GM12878 (cell line): Measurements from ENCODE around the gene CNRIP1. TPM values are rescaled to one million over a fixed set of nuclear protein-coding genes. Genes with fewer than 3 reads are reported as not detected.
A peak's percentile ranks its signal among the peaks of the same experiment; 100 is the strongest.

ENCODE experiments used
- BACH1 ChIP-seq: fragments of 450-650 bp; IDR thresholded peaks from 2 replicates; pipeline ENCODE4 v1.6.1; 2017; ENCODE audit warnings: mild to moderate bottlenecking, borderline replicate concordance
- IRF4 ChIP-seq: IDR thresholded peaks from 2 replicates; pipeline ENCODE4 v1.6.1; 2011; ENCODE audit warnings: low read depth, low read length
- JUNB ChIP-seq: IDR thresholded peaks from 2 replicates; pipeline ENCODE4 v1.6.1; 2016; ENCODE audit warnings: antibody characterized with exemption, mild to moderate bottlenecking
- NBN ChIP-seq: fragments of 450-650 bp; IDR thresholded peaks from 2 replicates; pipeline ENCODE4 v1.6.1; 2016
- POLR2AphosphoS2 ChIP-seq: IDR thresholded peaks from 2 replicates; pipeline ENCODE4 v1.6.1; 2011; ENCODE audit warnings: low read depth, mild to moderate bottlenecking, low read length, improper control_type of control experiment, moderate library complexity
- TCF7 ChIP-seq: IDR thresholded peaks from 2 replicates; pipeline ENCODE4 v1.6.1; 2014; ENCODE audit warnings: antibody characterized with exemption, borderline replicate concordance
- ZSCAN29 ChIP-seq: fragments of 450-650 bp; IDR thresholded peaks from 2 replicates; pipeline ENCODE4 v1.6.1; 2017; ENCODE audit warnings: mild to moderate bottlenecking, moderate library complexity
- polyA plus RNA-seq, 11 experiments: library from polyadenylated mRNA; depleted of rRNA in 4 of 11; unstranded in 6 of 11; stranded (reverse) in 5 of 11; fragments of >200 nt; fragmentation: Nextera tagmentation in 4 of 11; fragmentation: Illumina TruSeq in 1 of 11; extraction: Ambion mirVana in 4 of 11; extraction: Trizol in 1 of 11; gene quantifications; 1 replicate in 1 of 11; 2 replicates in 10 of 11; pipeline versions ENCODE4 v1.2.1 to v1.2.3, GENCODE V29; 2011 to 2016; ENCODE audit warnings: inconsistent platforms in 2 of 11, missing spikeins in 2 of 11, low read depth in 1 of 11
- total RNA-seq, 4 experiments: library from RNA; depleted of rRNA in 3 of 4; stranded (reverse); fragments of >200 nt in 3 of 4; fragmentation: Illumina TruSeq in 1 of 4; extraction: Trizol in 1 of 4; gene quantifications; 2 replicates each; pipeline versions ENCODE4 v1.2.1 to v1.2.3, GENCODE V29; 2013 to 2021
- TF ChIP-seq, protein P1 (sequence below): IDR thresholded peaks from 2 replicates; pipeline ENCODE4 v1.6.1; 2012; ENCODE audit warnings: improper control_type of control experiment, low read depth, low read length; ENCODE audit not compliant: insufficient replicate concordance
- TF ChIP-seq, protein P2 (sequence below): IDR thresholded peaks from 2 replicates; pipeline ENCODE4 v1.6.1; 2012; ENCODE audit warnings: low read depth, low read length, improper control_type of control experiment
- TF ChIP-seq, protein P3 (sequence below): fragments of 450-650 bp; formaldehyde crosslinking; IDR thresholded peaks from 2 replicates; pipeline ENCODE4 v1.5.0; 2022; ENCODE audit warnings: mild to moderate bottlenecking, missing genetic modification characterization

Gene CNRIP1
- total and polyA plus RNA-seq, 10 of the 15 experiments (the other 5 are each of a cell fraction or from before 2014, with no cell fraction given), result not detected

DNA sequence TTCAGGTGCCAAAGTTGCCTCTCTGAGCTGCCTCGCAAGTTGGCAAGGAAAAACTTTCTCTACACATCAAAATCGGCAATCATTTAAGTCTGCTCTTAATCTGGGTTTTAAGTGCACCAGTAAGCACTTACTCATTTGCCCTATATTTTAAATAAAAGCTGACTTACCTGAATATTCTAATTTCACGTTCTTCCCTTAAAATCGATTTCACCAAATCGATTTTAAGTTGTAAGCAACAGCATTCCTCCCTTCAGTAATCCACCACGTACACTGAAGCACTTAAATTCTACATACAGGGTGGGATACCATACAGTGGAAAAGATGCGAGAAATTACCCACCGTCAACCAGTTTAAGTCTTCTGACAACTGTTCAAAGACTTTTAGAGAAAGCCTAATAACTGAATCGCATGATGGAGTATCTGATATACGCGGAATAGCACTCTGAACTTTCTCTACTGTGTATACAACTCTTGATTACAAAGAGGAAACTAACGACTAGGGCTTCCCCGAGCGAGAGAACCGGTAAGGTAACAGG, 69.0 kb downstream of the CNRIP1 start (continued):
- TF ChIP-seq, protein P1, sequence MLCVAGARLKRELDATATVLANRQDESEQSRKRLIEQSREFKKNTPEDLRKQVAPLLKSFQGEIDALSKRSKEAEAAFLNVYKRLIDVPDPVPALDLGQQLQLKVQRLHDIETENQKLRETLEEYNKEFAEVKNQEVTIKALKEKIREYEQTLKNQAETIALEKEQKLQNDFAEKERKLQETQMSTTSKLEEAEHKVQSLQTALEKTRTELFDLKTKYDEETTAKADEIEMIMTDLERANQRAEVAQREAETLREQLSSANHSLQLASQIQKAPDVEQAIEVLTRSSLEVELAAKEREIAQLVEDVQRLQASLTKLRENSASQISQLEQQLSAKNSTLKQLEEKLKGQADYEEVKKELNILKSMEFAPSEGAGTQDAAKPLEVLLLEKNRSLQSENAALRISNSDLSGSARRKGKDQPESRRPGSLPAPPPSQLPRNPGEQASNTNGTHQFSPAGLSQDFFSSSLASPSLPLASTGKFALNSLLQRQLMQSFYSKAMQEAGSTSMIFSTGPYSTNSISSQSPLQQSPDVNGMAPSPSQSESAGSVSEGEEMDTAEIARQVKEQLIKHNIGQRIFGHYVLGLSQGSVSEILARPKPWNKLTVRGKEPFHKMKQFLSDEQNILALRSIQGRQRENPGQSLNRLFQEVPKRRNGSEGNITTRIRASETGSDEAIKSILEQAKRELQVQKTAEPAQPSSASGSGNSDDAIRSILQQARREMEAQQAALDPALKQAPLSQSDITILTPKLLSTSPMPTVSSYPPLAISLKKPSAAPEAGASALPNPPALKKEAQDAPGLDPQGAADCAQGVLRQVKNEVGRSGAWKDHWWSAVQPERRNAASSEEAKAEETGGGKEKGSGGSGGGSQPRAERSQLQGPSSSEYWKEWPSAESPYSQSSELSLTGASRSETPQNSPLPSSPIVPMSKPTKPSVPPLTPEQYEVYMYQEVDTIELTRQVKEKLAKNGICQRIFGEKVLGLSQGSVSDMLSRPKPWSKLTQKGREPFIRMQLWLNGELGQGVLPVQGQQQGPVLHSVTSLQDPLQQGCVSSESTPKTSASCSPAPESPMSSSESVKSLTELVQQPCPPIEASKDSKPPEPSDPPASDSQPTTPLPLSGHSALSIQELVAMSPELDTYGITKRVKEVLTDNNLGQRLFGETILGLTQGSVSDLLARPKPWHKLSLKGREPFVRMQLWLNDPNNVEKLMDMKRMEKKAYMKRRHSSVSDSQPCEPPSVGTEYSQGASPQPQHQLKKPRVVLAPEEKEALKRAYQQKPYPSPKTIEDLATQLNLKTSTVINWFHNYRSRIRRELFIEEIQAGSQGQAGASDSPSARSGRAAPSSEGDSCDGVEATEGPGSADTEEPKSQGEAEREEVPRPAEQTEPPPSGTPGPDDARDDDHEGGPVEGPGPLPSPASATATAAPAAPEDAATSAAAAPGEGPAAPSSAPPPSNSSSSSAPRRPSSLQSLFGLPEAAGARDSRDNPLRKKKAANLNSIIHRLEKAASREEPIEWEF, result no peak
- TF ChIP-seq TCF7 (0 out of 2 replicates have a peak, but pooled peaks have one; percentile 10), IRF4 (no peak), JUNB (no peak), ZSCAN29 (0 out of 2 replicates have a peak, but pooled peaks have one; percentile 19), BACH1 (peak; percentile 48; the same call in 1 of the 2 replicates), POLR2AphosphoS2 (no peak), NBN (no peak)
- TF ChIP-seq, protein P2, sequence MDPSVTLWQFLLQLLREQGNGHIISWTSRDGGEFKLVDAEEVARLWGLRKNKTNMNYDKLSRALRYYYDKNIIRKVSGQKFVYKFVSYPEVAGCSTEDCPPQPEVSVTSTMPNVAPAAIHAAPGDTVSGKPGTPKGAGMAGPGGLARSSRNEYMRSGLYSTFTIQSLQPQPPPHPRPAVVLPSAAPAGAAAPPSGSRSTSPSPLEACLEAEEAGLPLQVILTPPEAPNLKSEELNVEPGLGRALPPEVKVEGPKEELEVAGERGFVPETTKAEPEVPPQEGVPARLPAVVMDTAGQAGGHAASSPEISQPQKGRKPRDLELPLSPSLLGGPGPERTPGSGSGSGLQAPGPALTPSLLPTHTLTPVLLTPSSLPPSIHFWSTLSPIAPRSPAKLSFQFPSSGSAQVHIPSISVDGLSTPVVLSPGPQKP, result no peak
- TF ChIP-seq, protein P3, sequence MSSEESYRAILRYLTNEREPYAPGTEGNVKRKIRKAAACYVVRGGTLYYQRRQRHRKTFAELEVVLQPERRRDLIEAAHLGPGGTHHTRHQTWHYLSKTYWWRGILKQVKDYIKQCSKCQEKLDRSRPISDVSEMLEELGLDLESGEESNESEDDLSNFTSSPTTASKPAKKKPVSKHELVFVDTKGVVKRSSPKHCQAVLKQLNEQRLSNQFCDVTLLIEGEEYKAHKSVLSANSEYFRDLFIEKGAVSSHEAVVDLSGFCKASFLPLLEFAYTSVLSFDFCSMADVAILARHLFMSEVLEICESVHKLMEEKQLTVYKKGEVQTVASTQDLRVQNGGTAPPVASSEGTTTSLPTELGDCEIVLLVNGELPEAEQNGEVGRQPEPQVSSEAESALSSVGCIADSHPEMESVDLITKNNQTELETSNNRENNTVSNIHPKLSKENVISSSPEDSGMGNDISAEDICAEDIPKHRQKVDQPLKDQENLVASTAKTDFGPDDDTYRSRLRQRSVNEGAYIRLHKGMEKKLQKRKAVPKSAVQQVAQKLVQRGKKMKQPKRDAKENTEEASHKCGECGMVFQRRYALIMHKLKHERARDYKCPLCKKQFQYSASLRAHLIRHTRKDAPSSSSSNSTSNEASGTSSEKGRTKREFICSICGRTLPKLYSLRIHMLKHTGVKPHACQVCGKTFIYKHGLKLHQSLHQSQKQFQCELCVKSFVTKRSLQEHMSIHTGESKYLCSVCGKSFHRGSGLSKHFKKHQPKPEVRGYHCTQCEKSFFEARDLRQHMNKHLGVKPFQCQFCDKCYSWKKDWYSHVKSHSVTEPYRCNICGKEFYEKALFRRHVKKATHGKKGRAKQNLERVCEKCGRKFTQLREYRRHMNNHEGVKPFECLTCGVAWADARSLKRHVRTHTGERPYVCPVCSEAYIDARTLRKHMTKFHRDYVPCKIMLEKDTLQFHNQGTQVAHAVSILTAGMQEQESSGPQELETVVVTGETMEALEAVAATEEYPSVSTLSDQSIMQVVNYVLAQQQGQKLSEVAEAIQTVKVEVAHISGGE, result no peak
